ENCODE measurements around the gene DGKQ.
"Not testable (repeated sequence)": the region's sequence is repeated elsewhere in the genome, so short reads cannot be mapped to it uniquely, and the experiment has no call there.

Gene DGKQ

GRCh38 chr4:1010395-1011021 lies 37.1 kb upstream of the DGKQ start:
- no peak for FAIRE-seq

GRCh38 chr4:1009542-1010394 lies 36.4 kb upstream of the DGKQ start:
- no peak for FAIRE-seq

- no peak for FAIRE-seq
Measured at GRCh38 chr4:1008840-1009541, 35.6 kb upstream of the DGKQ start.

- FAIRE-seq: no peak
Measured at GRCh38 chr4:1006856-1007255, 33.5 kb upstream of the DGKQ start.

GRCh38 chr4:1004557-1005485 lies 31.5 kb upstream of the DGKQ start:
- FAIRE-seq: no peak

GRCh38 chr4:1004071-1004418 lies 30.7 kb upstream of the DGKQ start:
- no peak for FAIRE-seq

GRCh38 chr4:1003271-1004070 lies 30.1 kb upstream of the DGKQ start:
- FAIRE-seq: no peak

- FAIRE-seq: no peak
Measured at GRCh38 chr4:1002631-1003251, 29.4 kb upstream of the DGKQ start.

- no peak for FAIRE-seq
Measured at GRCh38 chr4:1002131-1002630, 28.8 kb upstream of the DGKQ start.

- FAIRE-seq: no peak
Measured at GRCh38 chr4:1001561-1002130, 28.3 kb upstream of the DGKQ start.

GRCh38 chr4:1000686-1001260 lies 27.4 kb upstream of the DGKQ start:
- no peak for FAIRE-seq

GRCh38 chr4:999882-1000425 lies 26.6 kb upstream of the DGKQ start:
- no peak for FAIRE-seq

GRCh38 chr4:999240-999863 lies 26.0 kb upstream of the DGKQ start:
- FAIRE-seq: not testable (repeated sequence)

- FAIRE-seq: no peak
Measured at GRCh38 chr4:998096-998691, 24.8 kb upstream of the DGKQ start.

GRCh38 chr4:997375-998071 lies 24.2 kb upstream of the DGKQ start:
- FAIRE-seq: no peak

GRCh38 chr4:996997-997374 lies 23.6 kb upstream of the DGKQ start:
- no peak for FAIRE-seq

- no peak for FAIRE-seq
Measured at GRCh38 chr4:996030-996996, 22.9 kb upstream of the DGKQ start.

Measured in colon (tissue), 2 donors.